ENCODE results near the gene BTD.

GRCh38 chr3:15610082-15610759, 8.7 kb downstream of the BTD start:
- TF ChIP-seq REST (IDR thresholded peaks at IDR 0.05) (no peak), CTCF (IDR thresholded peaks at IDR 0.05; ENCODE audit: low read depth, low read length, missing input control) (no peak)

All from liver (tissue), 2 donors.